IgD-negative memory B cell (primary cell): ENCODE measurements around the gene PI4KA. TPM values are rescaled to one million over a fixed set of nuclear protein-coding genes. Genes with fewer than 3 reads are reported as not detected.
"Not testable (repeated sequence)": the region's sequence is repeated elsewhere in the genome, so short reads cannot be mapped to it uniquely, and the experiment has no call there.

ENCODE experiments used
- H3K27ac Mint-ChIP-seq, 3 donors: one replicate each; pipeline ENCODE4 v1.8.0; 2020 to 2022; ENCODE audit warnings: mild to moderate bottlenecking in 3 of 3, mixed read lengths in 3 of 3, moderate library complexity in 1 of 3
- H3K27me3 Mint-ChIP-seq: one replicate; pipeline ENCODE4 v1.8.0; 2021; ENCODE audit warnings: mixed read lengths
- H3K36me3 Mint-ChIP-seq: one replicate; pipeline ENCODE4 v1.8.0; 2020; ENCODE audit warnings: mild to moderate bottlenecking, mixed read lengths
- H3K4me1 Mint-ChIP-seq, 3 donors: one replicate each; pipeline ENCODE4 v1.8.0; 2020 to 2022; ENCODE audit warnings: mixed read lengths in 3 of 3, mild to moderate bottlenecking in 1 of 3
- H3K4me3 Mint-ChIP-seq, 4 donors: one replicate each; pipeline ENCODE4 v1.8.0; 2020 to 2022; ENCODE audit warnings: mild to moderate bottlenecking in 4 of 4, mixed read lengths in 4 of 4, moderate library complexity in 3 of 4
- H3K9me3 Mint-ChIP-seq, 3 donors: one replicate each; pipeline ENCODE4 v1.8.0; 2020 to 2021; ENCODE audit warnings: mixed read lengths in 3 of 3, mild to moderate bottlenecking in 1 of 3
- polyA plus RNA-seq: library from polyadenylated mRNA; unstranded; fragments of 300-500 nt; fragmentation: Illumina TruSeq; gene quantifications from one replicate; pipeline ENCODE4 v1.2.3, GENCODE V29; 2021

PI4KA gene
- polyA plus RNA-seq, result 43.4 TPM

DNA sequence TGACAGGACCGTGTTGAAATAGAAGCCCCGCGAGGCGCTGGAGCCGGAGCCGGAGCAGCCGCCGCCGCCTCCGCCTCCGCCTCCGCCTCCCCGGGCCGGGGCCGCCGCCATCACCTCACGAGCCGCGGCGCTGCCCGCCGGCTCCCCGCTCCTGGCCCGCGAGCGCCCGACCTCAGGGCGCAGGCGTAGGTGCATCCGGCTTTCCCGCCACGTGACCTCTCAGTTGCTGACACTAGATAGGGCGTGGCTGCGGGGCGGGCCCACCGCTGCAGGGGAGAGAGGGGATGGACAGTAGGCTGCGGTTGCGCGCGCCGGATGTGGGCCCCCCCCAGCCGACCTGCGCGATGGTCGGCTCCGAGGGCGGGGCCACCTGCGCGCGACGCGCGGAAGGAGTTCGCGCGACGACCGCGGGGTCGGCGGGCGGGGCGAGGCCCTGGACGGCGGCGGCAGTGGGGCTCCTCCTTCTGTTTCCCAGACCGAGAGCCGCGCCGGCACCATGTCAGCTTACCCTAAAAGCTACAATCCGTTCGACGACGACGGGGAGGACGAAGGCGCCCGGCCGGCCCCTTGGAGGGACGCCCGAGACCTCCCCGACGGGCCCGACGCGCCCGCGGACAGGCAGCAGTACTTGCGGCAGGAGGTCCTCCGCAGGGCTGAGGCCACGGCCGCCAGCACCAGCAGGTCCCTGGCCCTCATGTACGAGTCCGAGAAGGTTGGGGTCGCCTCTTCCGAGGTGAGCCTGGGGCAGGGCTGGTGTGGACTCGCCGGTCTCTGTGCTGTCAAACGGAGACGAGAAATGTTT is at the start of gene PI4KA, which contains the start of gene SNAP29:
Gene PI4KA, minus strand, starts transcription at position 197 of the 802 bp plus-strand sequence. Its CDS starts 86 bp downstream, at position 111.
Gene SNAP29, plus strand, starts transcription at position 393 of the 802 bp plus-strand sequence. Its CDS starts 104 bp downstream, at position 497.
- H3K9me3 Mint-ChIP-seq, result no peaks in the 10 kb centered on the region
- peaks cover 27 to 39% (median 29%) of the 10 kb centered on the region in 3 donors for H3K4me1 Mint-ChIP-seq
- no peaks in the 10 kb centered on the region for H3K27me3 Mint-ChIP-seq
- peak within 1 kb of the TSS; percentile 85 to 97 (median 90) for H3K4me3 Mint-ChIP-seq
- H3K36me3 Mint-ChIP-seq, result peaks cover 6% of the 10 kb centered on the region
- H3K27ac Mint-ChIP-seq, result peak within 1 kb of the TSS; percentile 82 to 92 (median 88)

- Mint-ChIP-seq H3K9me3 (no peaks in the 10 kb centered on the region), H3K27ac (no peak overlapping the region), H3K4me3 (no peak overlapping the region), H3K4me1 (peaks cover 0 to 1% (median 0%) of the 10 kb centered on the region in 3 donors), H3K27me3 (no peaks in the 10 kb centered on the region), H3K36me3 (no peaks in the 10 kb centered on the region)
Observed at GRCh38 chr22:20906387-20906767, 47.8 kb upstream of the PI4KA start.

GRCh38 chr22:20905415-20906386 is 47.1 kb upstream of the PI4KA start:
- H3K4me3 Mint-ChIP-seq, result no peak overlapping the region
- H3K9me3 Mint-ChIP-seq, result no peaks in the 10 kb centered on the region
- peaks cover 0 to 1% (median 0%) of the 10 kb centered on the region in 3 donors for H3K4me1 Mint-ChIP-seq
- H3K27ac Mint-ChIP-seq, result no peak overlapping the region
- H3K36me3 Mint-ChIP-seq, result no peaks in the 10 kb centered on the region
- no peaks in the 10 kb centered on the region for H3K27me3 Mint-ChIP-seq

DNA sequence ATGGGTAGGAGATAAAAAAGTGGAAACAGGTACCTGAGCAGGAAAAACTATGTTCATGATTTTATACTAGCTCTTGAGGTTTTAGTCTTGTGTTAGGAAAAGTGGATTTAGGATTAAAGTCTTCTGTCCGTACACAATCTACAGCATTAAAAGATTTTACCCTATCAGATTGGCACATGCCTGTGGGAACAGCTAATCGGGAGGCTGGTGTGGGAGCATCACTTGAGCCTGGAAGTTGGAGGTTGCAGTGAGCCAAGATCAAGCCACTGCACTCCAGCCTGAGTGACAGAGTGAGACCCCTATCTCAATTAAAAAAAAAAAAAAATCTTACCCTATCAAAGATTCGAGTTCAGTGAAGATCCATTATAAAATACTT is 46.4 kb upstream of the PI4KA start:
- peaks cover 0 to under 1% (median 0%) of the 10 kb centered on the region in 3 donors for H3K4me1 Mint-ChIP-seq
- no peaks in the 10 kb centered on the region for H3K36me3 Mint-ChIP-seq
- H3K27me3 Mint-ChIP-seq, result no peaks in the 10 kb centered on the region
- no peak overlapping the region for H3K27ac Mint-ChIP-seq
- no peak overlapping the region for H3K4me3 Mint-ChIP-seq
- no peaks in the 10 kb centered on the region for H3K9me3 Mint-ChIP-seq

- Mint-ChIP-seq H3K36me3 (no peaks in the 10 kb centered on the region), H3K9me3 (no peaks in the 10 kb centered on the region), H3K27ac (no peak overlapping the region), H3K4me1 (no peaks in the 10 kb centered on the region), H3K27me3 (no peaks in the 10 kb centered on the region), H3K4me3 (no peak overlapping the region)
Observed at GRCh38 chr22:20904008-20904979, 45.7 kb upstream of the PI4KA start.

DNA sequence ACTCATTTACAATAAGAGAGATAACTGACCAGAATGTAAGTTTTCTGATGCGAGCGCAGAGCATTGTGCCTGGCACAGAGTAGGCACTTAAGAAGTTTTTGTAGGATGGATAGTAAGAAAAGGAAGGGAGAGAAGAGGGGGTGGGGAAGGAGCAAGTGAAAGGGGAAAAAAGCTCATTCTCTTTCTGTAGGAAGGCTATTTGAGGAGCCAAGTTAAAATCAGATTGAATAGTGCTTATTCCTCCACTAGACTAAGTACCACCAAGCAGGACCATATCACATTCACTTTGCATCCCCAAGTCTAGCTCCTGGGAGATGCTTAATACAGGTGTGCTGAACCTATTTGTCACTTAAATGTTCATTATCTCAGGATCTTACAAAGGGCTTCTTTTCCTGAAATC is 44.5 kb upstream of the PI4KA start:
- no peaks in the 10 kb centered on the region for H3K27me3 Mint-ChIP-seq
- H3K4me1 Mint-ChIP-seq, result no peaks in the 10 kb centered on the region
- H3K9me3 Mint-ChIP-seq, result no peaks in the 10 kb centered on the region
- H3K27ac Mint-ChIP-seq, result no peak overlapping the region
- H3K36me3 Mint-ChIP-seq, result no peaks in the 10 kb centered on the region
- no peak overlapping the region for H3K4me3 Mint-ChIP-seq

DNA sequence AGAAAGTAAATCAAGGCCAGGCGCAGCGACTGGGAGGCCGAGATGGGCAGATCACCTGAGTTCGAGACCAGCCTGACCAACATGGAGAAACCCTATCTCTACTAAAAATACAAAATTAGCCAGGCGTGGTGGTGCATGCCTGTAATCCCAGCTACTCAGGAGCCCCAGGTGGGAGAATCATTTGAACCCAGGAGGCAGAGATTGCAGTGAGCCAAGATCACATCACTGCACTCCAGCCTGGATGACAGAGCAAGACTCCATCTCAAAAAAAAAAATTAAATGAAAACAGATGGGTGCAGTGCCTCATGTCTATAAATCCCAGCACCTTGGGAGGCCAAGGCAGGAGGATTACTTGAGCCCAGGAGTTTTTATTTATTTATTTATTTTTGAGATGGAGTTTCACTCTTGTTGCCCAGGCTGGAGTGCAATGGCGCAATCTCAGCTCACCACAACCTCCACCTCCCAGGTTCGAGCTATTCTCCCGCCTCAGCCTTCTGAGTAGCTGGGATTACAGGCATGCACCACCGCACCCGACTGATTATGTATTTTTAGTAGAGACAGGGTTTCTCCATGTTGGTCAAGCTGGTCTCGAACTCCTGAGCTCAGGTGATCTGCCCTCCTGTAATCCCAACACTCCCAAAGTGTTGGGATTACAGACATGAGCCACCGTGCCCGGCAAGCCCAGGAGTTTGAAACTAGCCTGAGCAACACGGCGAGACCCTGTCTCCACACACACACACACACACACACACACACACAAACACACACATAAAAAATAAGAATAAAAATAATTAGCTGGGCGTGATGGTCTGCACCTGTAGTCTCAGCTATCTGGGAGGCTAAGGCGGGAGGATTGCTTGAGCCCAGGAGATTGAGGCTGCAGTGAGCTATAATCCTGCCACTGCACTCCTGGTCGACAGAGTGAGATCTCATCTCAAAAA is 42.8 kb upstream of the PI4KA start:
- not testable (repeated sequence) for H3K4me3 Mint-ChIP-seq, H3K4me1 Mint-ChIP-seq, H3K36me3 Mint-ChIP-seq, H3K27me3 Mint-ChIP-seq, H3K9me3 Mint-ChIP-seq, H3K27ac Mint-ChIP-seq

GRCh38 chr22:20899827-20900423 is 41.3 kb upstream of the PI4KA start:
- no peak overlapping the region for H3K27ac Mint-ChIP-seq
- no peaks in the 10 kb centered on the region for H3K27me3 Mint-ChIP-seq
- H3K9me3 Mint-ChIP-seq, result no peaks in the 10 kb centered on the region
- H3K4me1 Mint-ChIP-seq, result no peaks in the 10 kb centered on the region
- peaks cover 2% of the 10 kb centered on the region for H3K36me3 Mint-ChIP-seq
- H3K4me3 Mint-ChIP-seq, result no peak overlapping the region

DNA sequence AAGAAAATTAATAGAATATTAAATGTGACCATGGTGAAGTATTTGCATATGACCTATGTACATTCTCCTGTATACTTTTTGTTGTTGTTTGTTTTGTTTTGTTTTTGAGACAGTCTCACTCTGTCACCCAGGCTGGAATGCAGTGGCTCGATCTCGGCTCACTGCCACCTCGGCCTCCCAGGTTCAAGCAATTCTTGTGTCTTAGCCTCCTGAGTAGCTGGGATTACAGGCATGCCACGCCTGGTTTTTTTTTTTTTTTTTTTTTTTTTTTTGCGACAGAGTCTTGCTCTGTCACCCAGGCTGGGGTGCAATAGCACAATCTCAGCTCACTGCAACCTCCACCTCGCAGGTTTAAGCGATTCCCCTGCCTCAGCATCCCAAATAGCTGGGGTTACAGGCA is 39.1 kb upstream of the PI4KA start:
- not testable (repeated sequence) for H3K9me3 Mint-ChIP-seq, H3K4me3 Mint-ChIP-seq, H3K27me3 Mint-ChIP-seq, H3K36me3 Mint-ChIP-seq, H3K4me1 Mint-ChIP-seq, H3K27ac Mint-ChIP-seq

DNA sequence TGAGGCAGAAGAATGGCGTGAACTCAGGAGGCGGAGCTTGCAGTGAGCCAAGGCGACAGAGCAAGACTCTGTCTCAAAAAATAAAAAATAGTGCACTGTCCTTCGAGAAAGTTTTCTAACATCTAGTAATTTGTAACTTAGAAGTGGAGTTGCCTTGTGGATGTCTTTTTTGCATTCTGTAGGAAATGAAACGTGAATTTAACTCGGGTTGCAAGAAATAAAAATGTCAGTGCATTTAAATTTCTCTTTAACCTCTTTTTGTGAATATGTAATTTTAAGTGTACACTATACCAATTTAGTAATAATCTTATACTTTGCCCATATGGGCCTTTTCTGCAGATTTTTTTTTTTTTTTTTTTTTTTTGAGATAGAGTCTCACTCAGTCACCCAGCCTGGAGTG is 32.4 kb upstream of the PI4KA start:
- H3K9me3 Mint-ChIP-seq, result no peaks in the 10 kb centered on the region
- H3K4me3 Mint-ChIP-seq, result no peak overlapping the region
- peaks cover 10% of the 10 kb centered on the region for H3K36me3 Mint-ChIP-seq
- H3K4me1 Mint-ChIP-seq, result no peaks in the 10 kb centered on the region
- H3K27me3 Mint-ChIP-seq, result no peaks in the 10 kb centered on the region
- H3K27ac Mint-ChIP-seq, result no peak overlapping the region

- no peaks in the 10 kb centered on the region for H3K27me3 Mint-ChIP-seq
- no peak overlapping the region for H3K4me3 Mint-ChIP-seq
- H3K9me3 Mint-ChIP-seq, result no peaks in the 10 kb centered on the region
- H3K4me1 Mint-ChIP-seq, result no peaks in the 10 kb centered on the region
- H3K36me3 Mint-ChIP-seq, result peaks cover 10% of the 10 kb centered on the region
- no peak overlapping the region for H3K27ac Mint-ChIP-seq
Observed at GRCh38 chr22:20889904-20890540, 31.4 kb upstream of the PI4KA start.

DNA sequence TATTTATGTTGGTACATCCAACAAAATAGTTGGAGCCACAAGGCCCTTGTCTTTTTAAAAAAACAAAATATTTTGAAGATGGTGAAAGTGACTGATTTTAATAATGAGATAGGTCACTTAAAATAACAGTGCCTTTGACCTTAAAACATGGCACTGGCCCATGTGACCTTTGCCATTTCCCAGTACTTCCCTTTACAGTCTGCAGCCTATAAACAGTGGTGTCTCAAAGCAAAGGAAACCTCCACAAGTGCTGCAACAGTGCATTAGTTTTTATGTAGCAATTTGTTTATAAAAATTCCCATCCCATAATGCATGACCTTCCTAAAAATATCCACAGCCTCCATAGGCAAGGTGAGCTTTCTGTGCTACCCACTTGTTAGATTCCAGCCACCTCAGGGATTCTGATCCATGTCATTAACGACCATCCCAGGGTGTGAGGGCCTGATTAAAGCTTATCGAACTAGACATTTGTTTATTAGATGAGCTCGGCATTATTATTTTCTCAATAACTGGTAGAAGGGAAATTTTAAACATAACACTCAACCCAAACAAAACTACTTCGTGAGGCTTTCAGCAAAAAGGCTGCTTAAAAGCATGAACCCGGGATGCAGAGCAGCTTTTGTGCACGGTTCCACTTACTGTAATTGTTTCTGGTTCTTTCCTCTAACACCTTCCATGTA is 30.6 kb upstream of the PI4KA start:
- Mint-ChIP-seq H3K36me3 (peaks cover 8% of the 10 kb centered on the region), H3K4me1 (no peaks in the 10 kb centered on the region), H3K9me3 (no peaks in the 10 kb centered on the region), H3K27me3 (no peaks in the 10 kb centered on the region), H3K4me3 (no peak overlapping the region), H3K27ac (no peak overlapping the region)
